Ramos (cell line): ENCODE measurements around the gene DAGLB.
"Not testable (repeated sequence)": the region's sequence is repeated elsewhere in the genome, so short reads cannot be mapped to it uniquely, and the experiment has no call there.

Experiments used
- in situ Hi-C: fragments of 300-500 bp; cut with MboI; formaldehyde crosslinking; loops from one replicate; pipeline ENCODE4 v1.14.3; 2022; ENCODE audit warnings: low sequenced_read_pairs; ENCODE audit not compliant: unreplicated experiment

Gene DAGLB

GRCh38 chr7:6402041-6402440 lies 45.7 kb downstream of the DAGLB start:
- in situ Hi-C loops, result no loop called here

GRCh38 chr7:6401536-6401935 lies 46.2 kb downstream of the DAGLB start:
- in situ Hi-C loops, result no loop called here

GRCh38 chr7:6400243-6401105 lies 47.3 kb downstream of the DAGLB start:
- in situ Hi-C loops, result not testable (repeated sequence)

- in situ Hi-C loops, result no loop called here
Measured at GRCh38 chr7:6399351-6399750, 48.4 kb downstream of the DAGLB start.

GRCh38 chr7:6398943-6399342 lies 48.8 kb downstream of the DAGLB start:
- in situ Hi-C loops, result no loop called here

GRCh38 chr7:6397759-6398495 lies 49.8 kb downstream of the DAGLB start:
- in situ Hi-C loops, result not testable (repeated sequence)

- in situ Hi-C loops, result no loop called here
Measured at GRCh38 chr7:6395898-6396595, 51.7 kb downstream of the DAGLB start.

- in situ Hi-C loops, result no loop called here
Measured at GRCh38 chr7:6394114-6394513, 53.6 kb downstream of the DAGLB start.

GRCh38 chr7:6393667-6394056 lies 54.1 kb downstream of the DAGLB start:
- in situ Hi-C loops, result no loop called here

GRCh38 chr7:6392712-6393666 lies 54.8 kb downstream of the DAGLB start:
- in situ Hi-C loops, result no loop called here

- in situ Hi-C loops, result no loop called here
Measured at GRCh38 chr7:6389728-6390127, 58.0 kb downstream of the DAGLB start.

GRCh38 chr7:6387734-6388294 lies 59.9 kb downstream of the DAGLB start:
- in situ Hi-C loops, result no loop called here

GRCh38 chr7:6386779-6387178 lies 61.0 kb downstream of the DAGLB start:
- in situ Hi-C loops, result no loop called here

- in situ Hi-C loops, result no loop called here
Measured at GRCh38 chr7:6385909-6386560, 61.7 kb downstream of the DAGLB start.

GRCh38 chr7:6385110-6385781 lies 62.5 kb downstream of the DAGLB start:
- in situ Hi-C loops, result no loop called here

- in situ Hi-C loops, result no loop called here
Measured at GRCh38 chr7:6384327-6384726, 63.4 kb downstream of the DAGLB start.

GRCh38 chr7:6382817-6383216 lies 64.9 kb downstream of the DAGLB start:
- in situ Hi-C loops, result no loop called here

- in situ Hi-C loops, result not testable (repeated sequence)
Measured at GRCh38 chr7:6381846-6382245, 65.9 kb downstream of the DAGLB start.
